Neural cell (in vitro differentiated cells): ENCODE results near the gene VPS54.

Experiments used
- POLR2AphosphoS5 ChIP-seq: IDR thresholded peaks from 2 replicates; pipeline ENCODE4 v1.6.1; 2012
- TAF1 ChIP-seq: IDR thresholded peaks from 2 replicates; pipeline ENCODE4 v1.6.1; 2012; ENCODE audit warnings: low read depth
- TF ChIP-seq, protein P1 (sequence below): fragments of 450-650 bp; IDR thresholded peaks from 2 replicates; pipeline ENCODE4 v1.5.1; 2014; ENCODE audit warnings: antibody characterized with exemption, mild to moderate bottlenecking, moderate library complexity; ENCODE audit not compliant: poor library complexity, severe bottlenecking

DNA sequence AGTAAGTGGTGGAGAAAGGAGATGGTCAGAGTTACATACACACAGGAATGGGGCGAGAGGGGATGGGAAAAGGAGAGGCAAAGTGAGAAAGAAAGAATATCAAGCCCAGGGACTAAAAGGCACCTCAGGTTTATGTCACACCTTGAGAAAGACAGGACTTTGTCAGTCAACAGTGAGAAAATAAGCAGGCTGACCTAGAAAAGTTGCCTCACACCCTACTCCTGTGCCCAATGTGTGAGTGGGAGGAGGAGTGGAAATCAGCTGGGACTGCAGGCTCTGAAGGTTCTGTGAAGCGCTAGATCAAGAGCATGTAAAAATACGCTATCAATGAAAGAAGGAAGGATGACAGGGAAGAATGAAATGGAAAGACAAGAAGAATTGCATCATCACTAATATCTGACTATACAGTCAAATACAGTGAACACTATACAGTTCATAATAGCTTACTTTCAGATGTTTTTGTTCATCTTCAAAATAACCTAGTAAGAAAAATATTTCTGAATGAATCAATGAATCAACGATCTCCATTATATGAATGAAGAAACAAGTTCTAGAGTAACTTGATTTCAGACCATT is 10.7 kb downstream of the VPS54 start:
- no peak for TF ChIP-seq POLR2AphosphoS5
- TF ChIP-seq, protein P1, sequence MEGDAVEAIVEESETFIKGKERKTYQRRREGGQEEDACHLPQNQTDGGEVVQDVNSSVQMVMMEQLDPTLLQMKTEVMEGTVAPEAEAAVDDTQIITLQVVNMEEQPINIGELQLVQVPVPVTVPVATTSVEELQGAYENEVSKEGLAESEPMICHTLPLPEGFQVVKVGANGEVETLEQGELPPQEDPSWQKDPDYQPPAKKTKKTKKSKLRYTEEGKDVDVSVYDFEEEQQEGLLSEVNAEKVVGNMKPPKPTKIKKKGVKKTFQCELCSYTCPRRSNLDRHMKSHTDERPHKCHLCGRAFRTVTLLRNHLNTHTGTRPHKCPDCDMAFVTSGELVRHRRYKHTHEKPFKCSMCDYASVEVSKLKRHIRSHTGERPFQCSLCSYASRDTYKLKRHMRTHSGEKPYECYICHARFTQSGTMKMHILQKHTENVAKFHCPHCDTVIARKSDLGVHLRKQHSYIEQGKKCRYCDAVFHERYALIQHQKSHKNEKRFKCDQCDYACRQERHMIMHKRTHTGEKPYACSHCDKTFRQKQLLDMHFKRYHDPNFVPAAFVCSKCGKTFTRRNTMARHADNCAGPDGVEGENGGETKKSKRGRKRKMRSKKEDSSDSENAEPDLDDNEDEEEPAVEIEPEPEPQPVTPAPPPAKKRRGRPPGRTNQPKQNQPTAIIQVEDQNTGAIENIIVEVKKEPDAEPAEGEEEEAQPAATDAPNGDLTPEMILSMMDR: no peak
- no peak for TF ChIP-seq TAF1
